OCI-LY7 (cell line): ENCODE results near the gene TINAGL1.

ENCODE experiments used
- EZH2phosphoT487 ChIP-seq: fragments of 200-600 bp; sonication (generic); IDR thresholded peaks from 2 replicates; pipeline ENCODE4 v1.6.1; 2018; ENCODE audit warnings: low read depth, borderline replicate concordance, mild to moderate bottlenecking, mixed run types, antibody characterized with exemption, low read length, moderate library complexity, mixed read lengths
- TF ChIP-seq, protein P1 (sequence below): fragments of 200-600 bp; sonication (generic); conservative IDR thresholded peaks from 2 replicates; pipeline ENCODE4 v1.5.1; 2014; ENCODE audit warnings: mild to moderate bottlenecking, antibody characterized with exemption, low read length, moderate library complexity, mixed read lengths

GRCh38 chr1:31624731-31625514, 48.6 kb downstream of the TINAGL1 start:
- TF ChIP-seq, protein P1, sequence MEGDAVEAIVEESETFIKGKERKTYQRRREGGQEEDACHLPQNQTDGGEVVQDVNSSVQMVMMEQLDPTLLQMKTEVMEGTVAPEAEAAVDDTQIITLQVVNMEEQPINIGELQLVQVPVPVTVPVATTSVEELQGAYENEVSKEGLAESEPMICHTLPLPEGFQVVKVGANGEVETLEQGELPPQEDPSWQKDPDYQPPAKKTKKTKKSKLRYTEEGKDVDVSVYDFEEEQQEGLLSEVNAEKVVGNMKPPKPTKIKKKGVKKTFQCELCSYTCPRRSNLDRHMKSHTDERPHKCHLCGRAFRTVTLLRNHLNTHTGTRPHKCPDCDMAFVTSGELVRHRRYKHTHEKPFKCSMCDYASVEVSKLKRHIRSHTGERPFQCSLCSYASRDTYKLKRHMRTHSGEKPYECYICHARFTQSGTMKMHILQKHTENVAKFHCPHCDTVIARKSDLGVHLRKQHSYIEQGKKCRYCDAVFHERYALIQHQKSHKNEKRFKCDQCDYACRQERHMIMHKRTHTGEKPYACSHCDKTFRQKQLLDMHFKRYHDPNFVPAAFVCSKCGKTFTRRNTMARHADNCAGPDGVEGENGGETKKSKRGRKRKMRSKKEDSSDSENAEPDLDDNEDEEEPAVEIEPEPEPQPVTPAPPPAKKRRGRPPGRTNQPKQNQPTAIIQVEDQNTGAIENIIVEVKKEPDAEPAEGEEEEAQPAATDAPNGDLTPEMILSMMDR: no peak
- no peak for TF ChIP-seq EZH2phosphoT487
